Measurements from ENCODE around the gene NLRC5.

Gene NLRC5

GRCh38 chr16:57123974-57124674 is 134.8 kb downstream of the NLRC5 start:
- no CpG with 5 or more reads among the region's 11 CpGs for WGBS, 2 donors (ENCODE audit: extremely low coverage in 2 of 2, insufficient read length in 2 of 2, insufficient replicate concordance in 1 of 2)

DNA sequence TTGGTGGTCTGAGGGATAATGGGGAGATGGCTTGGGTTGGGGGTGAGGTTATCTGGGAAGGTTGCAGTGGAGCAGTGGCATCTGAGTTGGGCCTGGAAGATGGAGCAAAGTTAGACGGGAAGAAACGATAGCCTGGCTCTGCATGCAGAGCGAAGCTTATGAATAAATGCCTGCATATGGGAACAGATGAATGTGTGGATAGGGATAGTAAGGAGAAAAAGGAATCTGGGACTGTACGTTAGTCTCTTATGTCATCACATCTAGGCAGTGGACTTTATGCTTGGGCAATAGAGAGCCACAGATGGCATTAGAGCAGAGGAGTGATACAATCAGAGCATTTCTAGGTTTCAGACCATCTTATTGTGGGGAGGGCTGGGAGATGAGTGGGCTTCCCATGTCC is 136.0 kb downstream of the NLRC5 start:
- no peak for DNase-seq (ENCODE audit: low spot score)
- H3K4me2 ChIP-seq (ENCODE audit: insufficient read depth, low read length, poor library complexity, severe bottlenecking) = no peak overlapping the region
- no CpG with 5 or more reads among the region's 4 CpGs for WGBS, 2 donors (ENCODE audit: extremely low coverage in 2 of 2, insufficient read length in 2 of 2, insufficient replicate concordance in 1 of 2)

More at GRCh38 chr16:57123974-57124674, 134.8 kb downstream of the NLRC5 start:
- Histone ChIP-seq H3K14ac (ENCODE audit: low read length) (no peak overlapping the region), H3K9me3 (replicated peaks in 1 of 2; ENCODE audit: control insufficient read depth in 2 of 2, insufficient read depth in 1 of 2, low read depth in 1 of 2, low read length in 2 of 2) (peaks cover 0 to 2% of the 10 kb centered on the region in 2 donors), H3K36me3 (replicated peaks in 1 of 2; ENCODE audit: control insufficient read depth in 2 of 2, insufficient read depth in 2 of 2, low read length in 2 of 2) (peaks cover 7 to 74% of the 10 kb centered on the region in 2 donors), H3K4me3 (ENCODE audit: low read length in 2 of 2) (peak overlapping the region in 1 of 2 donors; percentile 27), H3K27ac (replicated peaks; ENCODE audit: low read length) (no peak overlapping the region), H2BK5ac (ENCODE audit: low read length) (peak overlapping the region; percentile 54), H2BK120ac (ENCODE audit: low read depth, low read length) (no peak overlapping the region), H2BK12ac (ENCODE audit: low read length) (peak overlapping the region; percentile 2), H4K91ac (ENCODE audit: low read depth, low read length, poor library complexity) (peak overlapping the region; percentile 38), H3K4ac (ENCODE audit: low read length) (no peak overlapping the region), H3K4me1 (ENCODE audit: control insufficient read depth in 2 of 2, insufficient read depth in 1 of 2, low read depth in 1 of 2, low read length in 2 of 2) (peaks cover 0 to 14% of the 10 kb centered on the region in 2 donors), H2AK5ac (ENCODE audit: low read depth, low read length) (peak overlapping the region; percentile 41), H3K27me3 (ENCODE audit: control insufficient read depth in 3 of 3, insufficient read depth in 3 of 3, low read depth in 1 of 3, low read length in 3 of 3) (no peaks in the 10 kb centered on the region), H3K9ac (ENCODE audit: low read depth, low read length, poor library complexity) (peak overlapping the region; percentile 55), H3K18ac (ENCODE audit: low read length) (peak overlapping the region; percentile 66), H2BK15ac (ENCODE audit: low read length) (no peak overlapping the region), H3K23ac (ENCODE audit: low read depth, low read length, poor library complexity) (no peak overlapping the region), H2AFZ (ENCODE audit: low read length) (no peak overlapping the region), H3K79me1 (ENCODE audit: low read depth, low read length) (no peaks in the 10 kb centered on the region), H4K8ac (ENCODE audit: low read depth, low read length) (no peak overlapping the region), H3K4me2 (ENCODE audit: insufficient read depth, low read length, poor library complexity, severe bottlenecking) (no peak overlapping the region)
- DNase-seq (ENCODE audit: low spot score) = no peak

GRCh38 chr16:57125969-57126368 is 136.6 kb downstream of the NLRC5 start:
- H3K4me2 ChIP-seq (ENCODE audit: insufficient read depth, low read length, poor library complexity, severe bottlenecking) = no peak overlapping the region
- H4K91ac ChIP-seq (ENCODE audit: low read depth, low read length, poor library complexity) = no peak overlapping the region
- H3K79me1 ChIP-seq (ENCODE audit: low read depth, low read length) = peaks cover 2% of the 10 kb centered on the region
- H3K36me3 ChIP-seq (replicated peaks in 1 of 2; ENCODE audit: control insufficient read depth in 2 of 2, insufficient read depth in 2 of 2, low read length in 2 of 2) = peaks cover 7 to 63% of the 10 kb centered on the region in 2 donors
- no peak overlapping the region for H2AK5ac ChIP-seq (ENCODE audit: low read depth, low read length)
- H3K9ac ChIP-seq (ENCODE audit: low read depth, low read length, poor library complexity) = no peak overlapping the region
- H2BK12ac ChIP-seq (ENCODE audit: low read length) = no peak overlapping the region
- H2BK5ac ChIP-seq (ENCODE audit: low read length) = no peak overlapping the region
- DNase-seq (ENCODE audit: low spot score) = no peak
- H2BK15ac ChIP-seq (ENCODE audit: low read length) = no peak overlapping the region
- H4K8ac ChIP-seq (ENCODE audit: low read depth, low read length) = no peak overlapping the region
- no CpG with 5 or more reads among the region's 4 CpGs for WGBS, 2 donors (ENCODE audit: extremely low coverage in 2 of 2, insufficient read length in 2 of 2, insufficient replicate concordance in 1 of 2)
- H3K27me3 ChIP-seq (ENCODE audit: control insufficient read depth in 3 of 3, insufficient read depth in 3 of 3, low read depth in 1 of 3, low read length in 3 of 3) = no peaks in the 10 kb centered on the region
- H3K4me3 ChIP-seq (ENCODE audit: low read length in 2 of 2) = no peak overlapping the region
- H3K4ac ChIP-seq (ENCODE audit: low read length) = no peak overlapping the region
- no peak overlapping the region for H2BK120ac ChIP-seq (ENCODE audit: low read depth, low read length)
- H3K14ac ChIP-seq (ENCODE audit: low read length) = no peak overlapping the region
- no peak overlapping the region for H2AFZ ChIP-seq (ENCODE audit: low read length)
- peaks cover 0 to 2% of the 10 kb centered on the region in 2 donors for H3K9me3 ChIP-seq (replicated peaks in 1 of 2; ENCODE audit: control insufficient read depth in 2 of 2, insufficient read depth in 1 of 2, low read depth in 1 of 2, low read length in 2 of 2)
- no peak overlapping the region for H3K23ac ChIP-seq (ENCODE audit: low read depth, low read length, poor library complexity)
- H3K18ac ChIP-seq (ENCODE audit: low read length) = no peak overlapping the region
- H3K27ac ChIP-seq (replicated peaks; ENCODE audit: low read length) = no peak overlapping the region
- H3K4me1 ChIP-seq (ENCODE audit: control insufficient read depth in 2 of 2, insufficient read depth in 1 of 2, low read depth in 1 of 2, low read length in 2 of 2) = peaks cover under 1 to 16% of the 10 kb centered on the region in 2 donors

More for the DNA sequence above, 136.0 kb downstream of the NLRC5 start:
- Histone ChIP-seq H3K27me3 (ENCODE audit: control insufficient read depth in 3 of 3, insufficient read depth in 3 of 3, low read depth in 1 of 3, low read length in 3 of 3) (no peaks in the 10 kb centered on the region), H2BK120ac (ENCODE audit: low read depth, low read length) (no peak overlapping the region), H4K8ac (ENCODE audit: low read depth, low read length) (no peak overlapping the region), H4K91ac (ENCODE audit: low read depth, low read length, poor library complexity) (no peak overlapping the region), H3K23ac (ENCODE audit: low read depth, low read length, poor library complexity) (no peak overlapping the region), H2AK5ac (ENCODE audit: low read depth, low read length) (peak overlapping the region; percentile 39), H2BK5ac (ENCODE audit: low read length) (no peak overlapping the region), H2AFZ (ENCODE audit: low read length) (no peak overlapping the region), H3K27ac (replicated peaks; ENCODE audit: low read length) (no peak overlapping the region), H3K9ac (ENCODE audit: low read depth, low read length, poor library complexity) (no peak overlapping the region), H3K4me3 (ENCODE audit: low read length in 2 of 2) (no peak overlapping the region), H3K79me1 (ENCODE audit: low read depth, low read length) (no peaks in the 10 kb centered on the region), H3K14ac (ENCODE audit: low read length) (peak overlapping the region; percentile 5), H2BK15ac (ENCODE audit: low read length) (no peak overlapping the region), H3K4ac (ENCODE audit: low read length) (no peak overlapping the region), H3K36me3 (replicated peaks in 1 of 2; ENCODE audit: control insufficient read depth in 2 of 2, insufficient read depth in 2 of 2, low read length in 2 of 2) (peaks cover 7 to 69% of the 10 kb centered on the region in 2 donors), H2BK12ac (ENCODE audit: low read length) (no peak overlapping the region), H3K4me1 (ENCODE audit: control insufficient read depth in 2 of 2, insufficient read depth in 1 of 2, low read depth in 1 of 2, low read length in 2 of 2) (peaks cover 0 to 14% of the 10 kb centered on the region in 2 donors), H3K18ac (ENCODE audit: low read length) (peak overlapping the region; percentile 73), H3K9me3 (replicated peaks in 1 of 2; ENCODE audit: control insufficient read depth in 2 of 2, insufficient read depth in 1 of 2, low read depth in 1 of 2, low read length in 2 of 2) (peaks cover 0 to 2% of the 10 kb centered on the region in 2 donors)

- H3K18ac ChIP-seq (ENCODE audit: low read length) = no peak overlapping the region
- H2BK12ac ChIP-seq (ENCODE audit: low read length) = no peak overlapping the region
- no peak overlapping the region for H4K91ac ChIP-seq (ENCODE audit: low read depth, low read length, poor library complexity)
- H3K4me2 ChIP-seq (ENCODE audit: insufficient read depth, low read length, poor library complexity, severe bottlenecking) = no peak overlapping the region
- no peak overlapping the region for H2BK15ac ChIP-seq (ENCODE audit: low read length)
- H3K27me3 ChIP-seq (ENCODE audit: control insufficient read depth in 3 of 3, insufficient read depth in 3 of 3, low read depth in 1 of 3, low read length in 3 of 3) = no peaks in the 10 kb centered on the region
- H3K9ac ChIP-seq (ENCODE audit: low read depth, low read length, poor library complexity) = no peak overlapping the region
- no peak overlapping the region for H3K14ac ChIP-seq (ENCODE audit: low read length)
- peaks cover 0 to 2% of the 10 kb centered on the region in 2 donors for H3K9me3 ChIP-seq (replicated peaks in 1 of 2; ENCODE audit: control insufficient read depth in 2 of 2, insufficient read depth in 1 of 2, low read depth in 1 of 2, low read length in 2 of 2)
- no peak overlapping the region for H3K27ac ChIP-seq (replicated peaks; ENCODE audit: low read length)
- peaks cover 4 to 20% of the 10 kb centered on the region in 2 donors for H3K4me1 ChIP-seq (ENCODE audit: control insufficient read depth in 2 of 2, insufficient read depth in 1 of 2, low read depth in 1 of 2, low read length in 2 of 2)
- no peak for DNase-seq (ENCODE audit: low spot score)
- no CpG with 5 or more reads among the region's 4 CpGs for WGBS, 2 donors (ENCODE audit: extremely low coverage in 2 of 2, insufficient read length in 2 of 2, insufficient replicate concordance in 1 of 2)
- H3K4ac ChIP-seq (ENCODE audit: low read length) = no peak overlapping the region
- H3K36me3 ChIP-seq (replicated peaks in 1 of 2; ENCODE audit: control insufficient read depth in 2 of 2, insufficient read depth in 2 of 2, low read length in 2 of 2) = peaks cover 5 to 62% of the 10 kb centered on the region in 2 donors
- no peak overlapping the region for H4K8ac ChIP-seq (ENCODE audit: low read depth, low read length)
- no peak overlapping the region for H2BK120ac ChIP-seq (ENCODE audit: low read depth, low read length)
- no peak overlapping the region for H2AK5ac ChIP-seq (ENCODE audit: low read depth, low read length)
- H2BK5ac ChIP-seq (ENCODE audit: low read length) = no peak overlapping the region
- H2AFZ ChIP-seq (ENCODE audit: low read length) = no peak overlapping the region
- H3K79me1 ChIP-seq (ENCODE audit: low read depth, low read length) = peaks cover 2% of the 10 kb centered on the region
- no peak overlapping the region for H3K23ac ChIP-seq (ENCODE audit: low read depth, low read length, poor library complexity)
- no peak overlapping the region for H3K4me3 ChIP-seq (ENCODE audit: low read length in 2 of 2)
These were observed 137.1 kb downstream of the NLRC5 start for GRCh38 chr16:57126411-57126810.
